Right lobe of liver (tissue), 6 donors: ENCODE data around the gene HS6ST3. TPM values are rescaled to one million over a fixed set of nuclear protein-coding genes. Genes with fewer than 3 reads are reported as not detected.

ENCODE experiments used
- ATAC-seq, 4 donors: fragments of 200-7000 bp; cut with Tn5 transposase; one replicate each; pipeline ENCODE4 v1.9.1; 2020; ENCODE audit warnings: mild to moderate bottlenecking in 4 of 4, moderate library complexity in 4 of 4
- DNase-seq, 3 donors: peaks; one replicate each; pipeline ENCODE4 v3.0.0-alpha.2; 2020
- H3K27ac ChIP-seq, 3 donors: fragments of 200-600 bp; one replicate each; pipeline ENCODE4 v1.8.0; 2022
- H3K27me3 ChIP-seq, 2 donors: fragments of 200-600 bp; one replicate each; pipeline ENCODE4 v1.8.0; 2022
- H3K36me3 ChIP-seq, 4 donors: fragments of 200-600 bp; sonication (generic) in 1 of 4; one replicate each; pipeline versions ENCODE4 v1.5.1 to v1.8.0; 2017 to 2022; ENCODE audit warnings: control low read depth in 1 of 4
- H3K4me1 ChIP-seq, 4 donors: fragments of 200-600 bp; sonication (generic) in 1 of 4; one replicate each; pipeline versions ENCODE4 v1.5.1 to v1.8.0; 2017 to 2022; ENCODE audit warnings: control low read depth in 1 of 4
- H3K4me3 ChIP-seq, 3 donors: fragments of 200-600 bp; one replicate each; pipeline ENCODE4 v1.8.0; 2022
- H3K9me3 ChIP-seq, 4 donors: fragments of 200-600 bp; sonication (generic) in 1 of 4; one replicate each; pipeline versions ENCODE4 v1.5.1 to v1.8.0; 2017 to 2022; ENCODE audit warnings: control low read depth in 1 of 4
- POLR2A ChIP-seq: fragments of 450-650 bp; IDR thresholded peaks from one replicate; pipeline ENCODE4 v1.6.1; 2017; ENCODE audit warnings: antibody characterized with exemption, mild to moderate bottlenecking
- WGBS: methylation state at CpG from one replicate; pipeline ENCODE4 v1.1.6; 2018; ENCODE audit warnings: low coverage, low lambda C conversion rate; ENCODE audit not compliant: insufficient coverage; ENCODE audit errors: missing lambda C conversion rate; 5-methylcytosine and 5-hydroxymethylcytosine counted together
- intact Hi-C, 2 donors: fragments of 100-400 bp; cut with DNase I; formaldehyde crosslinking; loops; one replicate each; pipeline versions ENCODE4 v1.11.2 to v1.14.1; 2022
- total RNA-seq, 6 experiments: library from RNA; depleted of rRNA in 2 of 6; stranded (reverse); fragments of >200 nt in 2 of 6; fragmentation: NEBNext Ultra II Directional in 3 of 6; extraction: Animal tissue kit (Norgen Biotek cat#: 25700) in 3 of 6; gene quantifications; one replicate each; pipeline versions ENCODE4 v1.1.0 to v1.2.4, GENCODE V29; 2016 to 2023
- TF ChIP-seq, protein P1 (sequence below), 4 donors: fragments of 200-600 bp in 3 of 4; fragments of 450-650 bp in 1 of 4; IDR thresholded peaks; one replicate each; pipeline versions ENCODE4 v1.5.1 to v1.8.0; 2016 to 2022; ENCODE audit warnings: antibody characterized with exemption in 4 of 4, mild to moderate bottlenecking in 2 of 4
- donor health status: DM: no; HTN: yes; CAD: no.
- donor health status: DM: no; HTN: no; CAD: no.
- donor health status: DM: no; HTN: no; CAD: no.
- donor health status: DM: no; HTN: yes; CAD: no.
- donor health status: DM: no; HTN: yes; CAD: no.

The HS6ST3 gene
- total RNA-seq, 6 experiments from 2014 or later = not detected

DNA sequence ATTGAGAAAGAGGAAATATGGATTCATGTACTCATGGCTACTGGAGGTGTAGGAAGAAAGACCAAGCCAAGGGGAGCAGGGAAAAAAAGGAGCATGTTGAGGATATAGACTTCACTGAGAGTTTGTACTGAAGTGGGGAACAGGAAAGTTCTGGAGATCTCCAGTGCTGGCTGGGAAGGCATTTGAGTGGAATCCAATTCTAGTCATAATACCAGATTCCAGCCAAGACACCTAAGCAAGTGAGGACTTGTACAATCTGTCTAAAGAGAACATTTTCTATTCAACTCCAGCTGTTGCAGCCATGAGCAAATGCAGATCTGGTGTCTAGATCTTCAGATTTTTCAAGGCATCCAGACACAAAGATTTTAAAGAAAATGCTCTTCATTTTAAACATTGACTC lies 491.8 kb downstream of the HS6ST3 start:
- H3K27ac ChIP-seq = no peak overlapping the region
- no peak for ATAC-seq
- no peaks in the 10 kb centered on the region for H3K27me3 ChIP-seq
- intact Hi-C loops = no loop called here
- TF ChIP-seq, protein P1, sequence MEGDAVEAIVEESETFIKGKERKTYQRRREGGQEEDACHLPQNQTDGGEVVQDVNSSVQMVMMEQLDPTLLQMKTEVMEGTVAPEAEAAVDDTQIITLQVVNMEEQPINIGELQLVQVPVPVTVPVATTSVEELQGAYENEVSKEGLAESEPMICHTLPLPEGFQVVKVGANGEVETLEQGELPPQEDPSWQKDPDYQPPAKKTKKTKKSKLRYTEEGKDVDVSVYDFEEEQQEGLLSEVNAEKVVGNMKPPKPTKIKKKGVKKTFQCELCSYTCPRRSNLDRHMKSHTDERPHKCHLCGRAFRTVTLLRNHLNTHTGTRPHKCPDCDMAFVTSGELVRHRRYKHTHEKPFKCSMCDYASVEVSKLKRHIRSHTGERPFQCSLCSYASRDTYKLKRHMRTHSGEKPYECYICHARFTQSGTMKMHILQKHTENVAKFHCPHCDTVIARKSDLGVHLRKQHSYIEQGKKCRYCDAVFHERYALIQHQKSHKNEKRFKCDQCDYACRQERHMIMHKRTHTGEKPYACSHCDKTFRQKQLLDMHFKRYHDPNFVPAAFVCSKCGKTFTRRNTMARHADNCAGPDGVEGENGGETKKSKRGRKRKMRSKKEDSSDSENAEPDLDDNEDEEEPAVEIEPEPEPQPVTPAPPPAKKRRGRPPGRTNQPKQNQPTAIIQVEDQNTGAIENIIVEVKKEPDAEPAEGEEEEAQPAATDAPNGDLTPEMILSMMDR (IDR thresholded peaks at IDR 0.05) = no peak
- TF ChIP-seq POLR2A = no peak
- no peaks in the 10 kb centered on the region for H3K36me3 ChIP-seq
- no peak for DNase-seq
- H3K4me3 ChIP-seq = no peak overlapping the region
- H3K9me3 ChIP-seq = no peaks in the 10 kb centered on the region
- no peaks in the 10 kb centered on the region for H3K4me1 ChIP-seq

DNA sequence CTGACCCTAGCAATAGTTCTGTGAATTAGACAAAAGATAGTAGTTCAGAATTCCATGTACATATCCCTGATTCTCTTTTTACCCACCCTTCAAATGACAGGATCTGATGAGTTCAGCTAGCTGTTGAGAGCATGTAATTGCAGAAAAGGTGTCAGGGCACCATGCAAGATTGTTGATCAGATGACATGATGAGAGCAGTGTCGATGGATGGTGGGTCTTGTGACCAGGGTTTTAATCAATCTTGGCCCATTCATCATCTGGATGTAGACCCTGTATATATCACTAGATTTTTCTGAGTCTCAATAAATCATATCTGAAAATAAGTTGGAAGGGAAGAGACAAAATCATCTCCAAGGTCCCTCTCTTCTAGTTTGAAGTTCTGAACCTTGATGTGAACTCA lies 525.3 kb downstream of the HS6ST3 start:
- H3K9me3 ChIP-seq = no peaks in the 10 kb centered on the region
- H3K4me1 ChIP-seq = no peaks in the 10 kb centered on the region
- no peak for TF ChIP-seq POLR2A
- no peak for DNase-seq
- no peaks in the 10 kb centered on the region for H3K27me3 ChIP-seq
- H3K27ac ChIP-seq = no peak overlapping the region
- 50% methylated on average over 1 of the region's 1 CpG for WGBS
- no peak overlapping the region for H3K4me3 ChIP-seq
- intact Hi-C loops = no loop called here
- ATAC-seq = no peak
- no peaks in the 10 kb centered on the region for H3K36me3 ChIP-seq

- H3K9me3 ChIP-seq = no peaks in the 10 kb centered on the region
- 54% methylated on average over 2 of the region's 2 CpGs for WGBS
- no peaks in the 10 kb centered on the region for H3K27me3 ChIP-seq
- DNase-seq (no peak), ATAC-seq (no peak)
- H3K36me3 ChIP-seq = no peaks in the 10 kb centered on the region
- TF ChIP-seq, protein P1 (IDR thresholded peaks at IDR 0.05) = no peak
- TF ChIP-seq POLR2A = no peak
- no peak overlapping the region for H3K27ac ChIP-seq
- no peak overlapping the region for H3K4me3 ChIP-seq
- intact Hi-C loops = no loop called here
- H3K4me1 ChIP-seq = no peaks in the 10 kb centered on the region
These were observed 527.6 kb downstream of the HS6ST3 start for GRCh38 chr13:96617528-96617927.

DNA sequence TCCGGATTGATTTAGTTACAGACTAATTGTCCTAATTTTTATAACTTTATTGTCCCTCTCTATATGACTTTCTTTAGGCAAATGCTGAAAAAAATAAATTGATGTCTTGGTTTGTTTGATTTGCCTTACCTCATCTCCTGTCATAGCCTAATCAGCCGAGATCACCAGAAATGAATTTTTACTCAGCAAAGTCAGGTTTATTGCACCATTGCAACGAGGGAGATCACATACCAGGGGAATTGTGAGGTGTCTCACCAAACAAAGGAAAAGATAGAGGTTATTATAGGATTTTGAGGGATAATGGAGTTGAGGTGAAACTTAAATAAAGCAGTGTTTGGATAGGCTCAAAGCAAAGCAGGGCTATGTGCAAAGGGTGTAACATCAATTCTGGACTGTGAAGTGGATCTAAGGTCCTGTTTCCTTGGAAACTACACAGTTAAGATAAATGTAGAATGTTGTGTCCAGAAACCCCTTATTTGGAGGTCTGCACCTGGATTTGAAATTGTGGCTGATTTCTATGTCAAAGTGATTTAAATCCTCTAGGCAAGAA lies 531.8 kb downstream of the HS6ST3 start:
- ATAC-seq (no peak), DNase-seq (no peak)
- Histone ChIP-seq H3K36me3 (no peaks in the 10 kb centered on the region), H3K4me3 (no peak overlapping the region), H3K4me1 (no peaks in the 10 kb centered on the region), H3K27ac (no peak overlapping the region), H3K27me3 (no peaks in the 10 kb centered on the region), H3K9me3 (no peaks in the 10 kb centered on the region)
- WGBS = 52% methylated on average over 3 of the region's 3 CpGs
- TF ChIP-seq, protein P1 (IDR thresholded peaks at IDR 0.05) = no peak
- TF ChIP-seq POLR2A = no peak
- intact Hi-C loops = no loop called here

- H3K27ac ChIP-seq = no peak overlapping the region
- H3K36me3 ChIP-seq = no peaks in the 10 kb centered on the region
- no peaks in the 10 kb centered on the region for H3K4me1 ChIP-seq
- no peak overlapping the region for H3K4me3 ChIP-seq
- DNase-seq = no peak
- intact Hi-C loops = no loop called here
- ATAC-seq = no peak
- H3K9me3 ChIP-seq = no peaks in the 10 kb centered on the region
- TF ChIP-seq, protein P1 (IDR thresholded peaks at IDR 0.05) = no peak
- no peak for TF ChIP-seq POLR2A
- WGBS = 76% methylated on average over 2 of the region's 2 CpGs
- no peaks in the 10 kb centered on the region for H3K27me3 ChIP-seq
These were observed 539.4 kb downstream of the HS6ST3 start for GRCh38 chr13:96629331-96629730.
